ENCODE measurements around the gene STK10. TPM values are rescaled to one million over a fixed set of nuclear protein-coding genes. Genes with fewer than 3 reads are reported as not detected.

Gene STK10
- total RNA-seq, 3 donors from 2014 or later: 22.7 to 36.3 (median 29.9) TPM

- ATAC-seq (no peak), DNase-seq (no peak)
- no peak for TF ChIP-seq CTCF (IDR thresholded peaks at IDR 0.05)
- no peak overlapping the region for H3K4me3 ChIP-seq
- H3K36me3 ChIP-seq (ENCODE audit: low read depth): no peaks in the 10 kb centered on the region
- no peaks in the 10 kb centered on the region for H3K9me3 ChIP-seq
- intact Hi-C loops (cut with DNase I, micrococcal nuclease): loop anchor here in 1 of 2 donors (5.0 to 10.0 kb wide), 2 partner anchors 132 to 620 kb away; no protein-coding TSS in a partner anchor
- H3K4me1 ChIP-seq (ENCODE audit: low read depth): no peaks in the 10 kb centered on the region
Observed at GRCh38 chr5:172044631-172045314, 143.3 kb downstream of the STK10 start.

DNA sequence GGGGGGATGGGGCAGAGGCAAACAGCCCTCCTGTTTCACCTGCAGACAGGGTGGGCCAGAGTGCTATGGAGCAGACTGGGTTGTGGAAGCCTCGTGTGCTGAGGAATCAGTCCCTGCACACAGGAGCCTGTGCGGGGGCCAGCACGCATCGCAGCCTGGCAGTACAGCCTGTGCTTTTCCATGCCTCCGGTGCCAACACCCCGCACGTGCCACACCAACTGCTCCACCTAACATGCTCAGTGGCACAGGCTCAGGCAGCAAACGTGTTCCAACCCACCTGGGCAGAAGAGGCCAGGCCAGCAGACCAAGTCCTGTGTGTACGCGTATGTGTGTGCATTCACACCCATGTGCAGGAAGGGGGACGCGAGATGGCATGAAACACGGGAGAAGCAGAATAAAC is 144.2 kb downstream of the STK10 start:
- Histone ChIP-seq H3K36me3 (ENCODE audit: low read depth) (no peaks in the 10 kb centered on the region), H3K4me1 (ENCODE audit: low read depth) (no peaks in the 10 kb centered on the region), H3K4me3 (no peak overlapping the region), H3K9me3 (no peaks in the 10 kb centered on the region)
- no peak for TF ChIP-seq CTCF (IDR thresholded peaks at IDR 0.05)
- ATAC-seq (no peak), DNase-seq (no peak)
- intact Hi-C loops (cut with DNase I, micrococcal nuclease): loop anchor here in 1 of 2 donors (5.0 to 10.0 kb wide), 2 partner anchors 132 to 619 kb away; no protein-coding TSS in a partner anchor

- Histone ChIP-seq H3K9me3 (no peaks in the 10 kb centered on the region), H3K4me3 (no peak overlapping the region), H3K36me3 (ENCODE audit: low read depth) (no peaks in the 10 kb centered on the region), H3K4me1 (ENCODE audit: low read depth) (no peaks in the 10 kb centered on the region)
- no peak for TF ChIP-seq CTCF (IDR thresholded peaks at IDR 0.05)
- ATAC-seq: no peak
- intact Hi-C loops (cut with DNase I, micrococcal nuclease): loop anchor here in 1 of 2 donors (5.0 to 10.0 kb wide), 2 partner anchors 130 to 617 kb away; no protein-coding TSS in a partner anchor
- no peak for DNase-seq
Observed at GRCh38 chr5:172042183-172042582, 145.8 kb downstream of the STK10 start.

DNA sequence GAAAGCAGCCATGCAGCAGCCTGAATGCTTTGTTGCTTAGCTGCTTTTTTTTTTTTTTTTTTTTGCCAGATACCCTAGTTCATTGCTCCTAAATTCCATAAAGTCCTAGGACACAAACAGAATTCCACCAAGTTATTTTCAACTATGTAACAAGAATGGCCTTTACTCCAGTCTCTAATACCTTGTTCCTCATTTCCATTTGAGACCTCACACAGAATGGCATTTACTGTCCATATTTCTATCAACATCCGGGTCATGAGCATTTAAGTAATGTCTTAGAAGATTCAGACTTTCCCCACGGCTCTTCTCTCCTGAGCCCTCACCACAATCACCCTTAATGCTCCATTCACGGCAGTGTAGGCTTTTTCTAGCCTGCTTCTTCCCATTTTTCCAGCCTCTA is 149.9 kb downstream of the STK10 start:
- Histone ChIP-seq H3K36me3 (ENCODE audit: low read depth) (no peaks in the 10 kb centered on the region), H3K4me1 (ENCODE audit: low read depth) (no peaks in the 10 kb centered on the region), H3K9me3 (no peaks in the 10 kb centered on the region), H3K4me3 (no peak overlapping the region)
- ATAC-seq (no peak), DNase-seq (no peak)
- no peak for TF ChIP-seq CTCF (IDR thresholded peaks at IDR 0.05)
- intact Hi-C loops (cut with DNase I, micrococcal nuclease): no loop called here

DNA sequence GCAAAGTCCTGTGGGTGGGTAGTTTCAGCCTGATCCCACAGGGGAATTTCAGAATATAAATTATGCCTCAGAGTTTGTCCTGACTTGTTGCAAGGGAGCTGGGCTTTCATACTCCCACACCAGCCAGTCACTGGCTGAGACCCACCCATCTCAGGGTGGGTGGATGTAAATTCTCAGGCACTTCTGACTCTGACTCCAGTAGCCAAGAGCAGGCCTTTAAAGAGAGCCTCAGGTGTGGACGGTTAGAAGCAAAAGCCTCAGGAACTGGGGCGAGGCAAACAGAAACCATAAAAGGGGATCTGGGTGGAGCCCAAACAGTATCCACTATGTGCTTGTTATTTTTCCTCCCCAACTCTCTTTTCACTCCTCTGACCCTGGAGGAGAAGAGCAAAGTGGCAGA is 153.0 kb downstream of the STK10 start:
- Histone ChIP-seq H3K4me3 (no peak overlapping the region), H3K4me1 (ENCODE audit: low read depth) (no peaks in the 10 kb centered on the region), H3K36me3 (ENCODE audit: low read depth) (no peaks in the 10 kb centered on the region), H3K9me3 (no peaks in the 10 kb centered on the region)
- TF ChIP-seq CTCF (IDR thresholded peaks at IDR 0.05): no peak
- intact Hi-C loops (cut with DNase I, micrococcal nuclease): no loop called here
- no peak for DNase-seq
- ATAC-seq: peak; percentile 40

Data from mucosa of descending colon (tissue), 3 donors.